Sigmoid colon (tissue), 7 donors: ENCODE results near the gene IMPA2. TPM values are rescaled to one million over a fixed set of nuclear protein-coding genes. Genes with fewer than 3 reads are reported as not detected.
"Not testable (repeated sequence)": the region's sequence is repeated elsewhere in the genome, so short reads cannot be mapped to it uniquely, and the experiment has no call there.

Experiments used
- DNase-seq: peaks from one replicate; pipeline ENCODE4 v3.0.0-alpha.2; 2019
- H3K27ac ChIP-seq, 4 donors: fragments of 200-600 bp; sonication (generic); one replicate each; pipeline ENCODE4 v1.5.1; 2016 to 2019; ENCODE audit warnings: mild to moderate bottlenecking in 1 of 4
- H3K27me3 ChIP-seq, 3 donors: fragments of 200-600 bp; sonication (generic); one replicate each; pipeline ENCODE4 v1.5.1; 2019; ENCODE audit warnings: mild to moderate bottlenecking in 1 of 3
- H3K36me3 ChIP-seq, 4 donors: fragments of 200-600 bp; sonication (generic); one replicate each; pipeline ENCODE4 v1.5.1; 2016 to 2019
- H3K4me1 ChIP-seq, 4 donors: fragments of 200-600 bp; sonication (generic); one replicate each; pipeline ENCODE4 v1.5.1; 2017 to 2019
- H3K4me3 ChIP-seq, 4 donors: fragments of 200-600 bp; sonication (generic); one replicate each; pipeline ENCODE4 v1.5.1; 2017 to 2019; ENCODE audit warnings: mild to moderate bottlenecking in 2 of 4, moderate library complexity in 1 of 4
- H3K9me3 ChIP-seq, 4 donors: fragments of 200-600 bp in 3 of 4; sonication (generic) in 3 of 4; one replicate each; pipeline versions ENCODE4 v1.5.1 to v1.6.1; 2013 to 2019
- EP300 ChIP-seq, 4 donors: sonication (generic); formaldehyde crosslinking; IDR thresholded peaks; one replicate each; pipeline ENCODE4 v1.6.1; 2017; ENCODE audit warnings: antibody characterized with exemption in 4 of 4
- POLR2A ChIP-seq, 2 donors: fragments of 450-650 bp; IDR thresholded peaks; one replicate each; pipeline ENCODE4 v1.6.1; 2016; ENCODE audit warnings: antibody characterized with exemption in 2 of 2, mild to moderate bottlenecking in 2 of 2, moderate library complexity in 2 of 2
- POLR2AphosphoS5 ChIP-seq, 4 donors: sonication (generic); formaldehyde crosslinking; IDR thresholded peaks; one replicate each; pipeline ENCODE4 v1.6.1; 2017; ENCODE audit warnings: antibody characterized with exemption in 4 of 4
- WGBS, 2 donors: extraction: QIAGEN DNeasy Blood & Tissue Kit; methylation state at CpG; one replicate each; pipeline ENCODE4 v1.1.7; 2013; 5-methylcytosine and 5-hydroxymethylcytosine counted together
- intact Hi-C: fragments of 100-400 bp; cut with DNase I; formaldehyde crosslinking; loops from one replicate; pipeline ENCODE4 v1.15.1; 2023
- polyA plus RNA-seq, 3 donors: library from polyadenylated mRNA; stranded (reverse); fragments of 200-250 nt; gene quantifications; one replicate each; pipeline ENCODE4 v1.2.3, GENCODE V29; 2013
- total RNA-seq, 4 donors: library from RNA; depleted of rRNA; stranded (reverse); fragments of >200 nt; gene quantifications; one replicate each; pipeline ENCODE4 v1.1.0, GENCODE V29; 2016
- TF ChIP-seq, protein P1 (sequence below), 4 experiments: fragments of 450-650 bp in 3 of 4; fragments of 200-600 bp in 1 of 4; IDR thresholded peaks; one replicate each; pipeline ENCODE4 v1.5.1; 2016 to 2019; ENCODE audit warnings: antibody characterized with exemption in 4 of 4, mild to moderate bottlenecking in 3 of 4, moderate library complexity in 2 of 4
- donor health status: healthy with polysubstance abuse.
- donor health status: Bipolar disorder and iron deficiency.
- donor health status: healthy.

IMPA2 gene
- total and polyA plus RNA-seq, 7 donors, result 21.3 to 138 (median 66.5) TPM

DNA sequence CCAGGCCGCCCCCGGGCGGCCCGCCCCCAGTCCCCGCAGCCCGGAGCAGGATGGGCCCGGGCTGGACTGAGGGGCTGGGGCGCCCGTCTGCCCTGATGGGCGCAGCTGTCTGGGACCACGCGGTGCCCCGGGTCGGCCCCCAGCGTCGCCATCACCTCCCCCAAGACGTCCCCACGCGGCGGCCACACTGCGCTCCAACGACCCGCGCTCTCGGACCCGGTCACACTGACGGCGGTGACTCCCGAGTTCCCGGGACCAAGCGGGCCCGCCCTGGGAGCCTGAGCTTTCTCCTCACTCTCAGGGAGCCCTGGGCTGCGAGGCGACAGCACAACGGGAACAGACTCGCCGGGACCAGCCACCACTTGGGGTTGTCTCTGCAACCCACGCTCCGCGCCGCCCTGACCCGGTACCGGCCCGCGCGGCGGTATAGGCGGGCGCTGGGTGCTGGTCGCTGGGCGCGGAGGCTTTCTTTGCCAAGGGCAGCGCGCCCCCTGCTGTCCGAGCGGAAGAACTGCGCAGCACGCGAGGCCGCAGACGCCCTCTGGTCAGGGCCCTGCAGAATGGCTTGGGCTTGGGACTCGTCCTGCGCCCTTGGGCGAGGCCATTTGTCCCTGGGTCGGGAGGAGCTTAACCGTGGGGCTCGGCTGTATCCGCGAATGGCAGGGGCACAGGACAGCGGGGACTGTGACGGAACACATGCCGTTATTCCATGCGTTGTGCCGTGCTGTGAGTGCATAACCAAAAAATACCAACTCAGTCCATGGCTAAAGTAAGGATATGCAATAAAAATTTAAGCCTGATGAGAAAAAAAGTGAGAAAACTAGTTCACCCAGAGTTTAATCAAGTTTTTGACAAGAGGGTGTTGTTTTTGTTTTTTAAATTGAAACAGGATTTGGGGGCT lies 57.6 kb downstream of the IMPA2 start:
- H3K27me3 ChIP-seq, result no peaks in the 10 kb centered on the region
- intact Hi-C loops, result loop anchor here (1.0 to 5.0 kb wide), 5 partner anchors 24 to 306 kb away; partner anchors contain the start of gene CHMP1B
- H3K9me3 ChIP-seq, result no peaks in the 10 kb centered on the region
- H3K4me3 ChIP-seq, result peak overlapping the region; percentile 31 to 67 (median 52)
- TF ChIP-seq POLR2A (IDR thresholded peaks at IDR 0.05) (no peak), POLR2AphosphoS5 (IDR thresholded peaks at IDR 0.05) (peak in 2 of 4 donors; percentile 20 to 53), EP300 (IDR thresholded peaks at IDR 0.05) (no peak)
- TF ChIP-seq, protein P1, sequence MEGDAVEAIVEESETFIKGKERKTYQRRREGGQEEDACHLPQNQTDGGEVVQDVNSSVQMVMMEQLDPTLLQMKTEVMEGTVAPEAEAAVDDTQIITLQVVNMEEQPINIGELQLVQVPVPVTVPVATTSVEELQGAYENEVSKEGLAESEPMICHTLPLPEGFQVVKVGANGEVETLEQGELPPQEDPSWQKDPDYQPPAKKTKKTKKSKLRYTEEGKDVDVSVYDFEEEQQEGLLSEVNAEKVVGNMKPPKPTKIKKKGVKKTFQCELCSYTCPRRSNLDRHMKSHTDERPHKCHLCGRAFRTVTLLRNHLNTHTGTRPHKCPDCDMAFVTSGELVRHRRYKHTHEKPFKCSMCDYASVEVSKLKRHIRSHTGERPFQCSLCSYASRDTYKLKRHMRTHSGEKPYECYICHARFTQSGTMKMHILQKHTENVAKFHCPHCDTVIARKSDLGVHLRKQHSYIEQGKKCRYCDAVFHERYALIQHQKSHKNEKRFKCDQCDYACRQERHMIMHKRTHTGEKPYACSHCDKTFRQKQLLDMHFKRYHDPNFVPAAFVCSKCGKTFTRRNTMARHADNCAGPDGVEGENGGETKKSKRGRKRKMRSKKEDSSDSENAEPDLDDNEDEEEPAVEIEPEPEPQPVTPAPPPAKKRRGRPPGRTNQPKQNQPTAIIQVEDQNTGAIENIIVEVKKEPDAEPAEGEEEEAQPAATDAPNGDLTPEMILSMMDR (IDR thresholded peaks at IDR 0.05), result peak; percentile 93 to 98 (median 96)
- WGBS, 2 donors, result 1 to 2% methylated on average over 74 of the region's 74 CpGs
- peak; percentile 91 for DNase-seq
- H3K36me3 ChIP-seq, result no peaks in the 10 kb centered on the region
- H3K4me1 ChIP-seq, result peaks cover 0 to 14% (median 9%) of the 10 kb centered on the region in 4 donors
- peak overlapping the region in 3 of 4 donors; percentile 29 to 54 (median 35) for H3K27ac ChIP-seq

DNA sequence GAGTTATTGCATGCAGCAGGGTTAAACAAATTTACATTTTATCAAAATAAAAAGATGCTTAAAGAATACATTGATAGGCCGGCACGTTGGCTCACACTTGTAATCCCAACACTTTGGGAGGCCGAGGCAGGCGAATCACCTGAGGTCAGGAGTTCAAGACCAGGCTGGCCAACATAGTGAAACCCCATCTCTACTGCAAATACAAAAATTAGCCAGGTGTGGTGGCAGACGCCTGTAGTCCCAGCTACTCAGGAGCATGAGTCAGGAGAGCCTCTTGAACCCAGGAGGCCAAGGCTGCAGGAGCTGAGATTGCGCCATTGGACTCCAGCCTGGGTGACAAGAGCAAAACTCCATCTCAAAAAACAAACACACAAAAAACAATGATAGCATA lies 58.2 kb downstream of the IMPA2 start:
- intact Hi-C loops, result loop anchor here (1.0 to 5.0 kb wide), 5 partner anchors 25 to 306 kb away; partner anchors contain the start of gene CHMP1B
- 71 to 73% methylated on average over 6 of the region's 6 CpGs for WGBS, 2 donors
- not testable (repeated sequence) for H3K36me3 ChIP-seq, DNase-seq, H3K27me3 ChIP-seq, H3K9me3 ChIP-seq, H3K4me3 ChIP-seq, H3K27ac ChIP-seq
- peaks cover 0 to 14% (median 9%) of the 10 kb centered on the region in 4 donors for H3K4me1 ChIP-seq

DNA sequence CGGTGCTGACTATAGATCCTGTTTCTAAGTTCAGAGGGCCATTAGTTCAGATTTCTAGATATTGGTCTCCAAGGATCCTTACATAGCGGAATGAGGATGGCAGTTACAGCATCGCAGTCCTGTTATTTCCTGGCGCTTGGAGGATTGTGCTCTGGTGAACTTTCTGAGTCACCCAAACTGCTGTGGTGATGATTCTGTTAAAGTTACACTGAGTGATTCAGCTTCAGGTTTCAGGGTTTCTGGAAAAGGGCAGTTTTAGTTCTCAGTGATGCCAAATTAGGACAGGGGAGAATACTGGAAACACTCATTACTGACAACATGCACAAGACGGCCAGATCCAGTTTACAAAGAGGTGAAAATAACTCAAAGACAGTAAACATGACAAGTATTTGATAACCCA lies 60.3 kb downstream of the IMPA2 start:
- intact Hi-C loops, result no loop called here
- Histone ChIP-seq H3K4me3 (no peak overlapping the region), H3K27me3 (no peaks in the 10 kb centered on the region), H3K4me1 (peaks cover 0 to 14% (median 9%) of the 10 kb centered on the region in 4 donors), H3K9me3 (no peaks in the 10 kb centered on the region), H3K27ac (no peak overlapping the region), H3K36me3 (no peaks in the 10 kb centered on the region)
- WGBS, 2 donors, result 74 to 81% methylated on average over 5 of the region's 5 CpGs
- TF ChIP-seq, protein P1 (IDR thresholded peaks at IDR 0.05), result no peak
- no peak for TF ChIP-seq POLR2A (IDR thresholded peaks at IDR 0.05)
- no peak for TF ChIP-seq POLR2AphosphoS5 (IDR thresholded peaks at IDR 0.05)
- no peak for TF ChIP-seq EP300 (IDR thresholded peaks at IDR 0.05)
- DNase-seq, result no peak

DNA sequence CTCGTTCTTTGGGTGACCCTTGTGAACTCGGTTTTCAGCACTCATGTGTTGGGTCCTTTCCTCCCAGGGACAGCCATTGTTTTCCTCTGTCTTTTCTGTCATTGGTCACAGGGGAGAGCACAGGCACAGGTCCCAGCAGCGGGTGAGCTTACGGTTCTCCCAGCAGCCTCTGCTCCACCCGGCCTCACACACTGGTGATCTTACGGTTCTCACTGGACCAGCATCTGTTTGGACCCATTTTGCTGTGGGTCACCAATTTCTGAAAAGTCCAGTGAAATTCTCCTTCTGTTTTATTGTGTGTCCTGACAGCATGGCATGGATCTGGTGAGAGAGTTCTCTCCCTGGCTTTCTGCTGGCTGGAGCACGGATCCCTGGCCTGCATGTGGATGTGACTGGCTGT lies 62.5 kb downstream of the IMPA2 start:
- intact Hi-C loops, result no loop called here
- TF ChIP-seq EP300 (IDR thresholded peaks at IDR 0.05) (no peak), POLR2AphosphoS5 (IDR thresholded peaks at IDR 0.05) (no peak), POLR2A (IDR thresholded peaks at IDR 0.05) (no peak)
- TF ChIP-seq, protein P1 (IDR thresholded peaks at IDR 0.05), result no peak
- 75 to 88% methylated on average over 7 of the region's 7 CpGs for WGBS, 2 donors
- Histone ChIP-seq H3K4me3 (no peak overlapping the region), H3K27me3 (no peaks in the 10 kb centered on the region), H3K27ac (no peak overlapping the region), H3K36me3 (no peaks in the 10 kb centered on the region), H3K4me1 (peaks cover 0 to 4% (median 2%) of the 10 kb centered on the region in 4 donors), H3K9me3 (no peaks in the 10 kb centered on the region)
- DNase-seq, result no peak

DNA sequence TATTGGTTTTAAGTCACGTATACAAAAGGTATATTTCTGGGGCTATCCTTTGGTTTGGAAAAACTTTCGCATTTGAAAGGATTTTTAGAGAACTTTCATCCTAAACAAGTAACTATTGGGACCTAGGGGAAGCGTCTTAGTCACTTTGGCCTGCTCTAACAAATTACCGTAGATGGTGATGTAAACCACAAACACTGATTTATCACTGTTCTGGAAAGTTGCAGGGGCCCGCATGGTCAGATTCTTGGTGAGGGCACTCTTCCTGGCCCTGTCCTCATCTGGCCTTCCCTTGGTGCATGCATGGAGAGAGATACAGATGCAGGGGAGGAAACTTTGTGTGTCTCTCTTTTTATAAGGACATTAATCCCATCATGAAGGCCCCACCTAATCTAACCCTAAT lies 63.3 kb downstream of the IMPA2 start:
- Histone ChIP-seq H3K27ac (no peak overlapping the region), H3K4me3 (no peak overlapping the region), H3K36me3 (no peaks in the 10 kb centered on the region), H3K9me3 (no peaks in the 10 kb centered on the region), H3K27me3 (no peaks in the 10 kb centered on the region), H3K4me1 (no peaks in the 10 kb centered on the region)
- no peak for TF ChIP-seq EP300 (IDR thresholded peaks at IDR 0.05)
- TF ChIP-seq, protein P1 (IDR thresholded peaks at IDR 0.05), result no peak
- TF ChIP-seq POLR2AphosphoS5 (IDR thresholded peaks at IDR 0.05), result no peak
- no peak for TF ChIP-seq POLR2A (IDR thresholded peaks at IDR 0.05)
- WGBS, 2 donors, result 74 to 92% methylated on average over 5 of the region's 5 CpGs
- intact Hi-C loops, result no loop called here
- DNase-seq, result no peak
